Right lobe of liver (tissue), 6 donors: ENCODE data around the gene ROBO2. TPM values are rescaled to one million over a fixed set of nuclear protein-coding genes. Genes with fewer than 3 reads are reported as not detected.

Source experiments
- ATAC-seq, 4 donors: fragments of 200-7000 bp; cut with Tn5 transposase; one replicate each; pipeline ENCODE4 v1.9.1; 2020; ENCODE audit warnings: mild to moderate bottlenecking in 4 of 4, moderate library complexity in 4 of 4
- DNase-seq, 3 donors: peaks; one replicate each; pipeline ENCODE4 v3.0.0-alpha.2; 2020
- H3K27ac ChIP-seq, 3 donors: fragments of 200-600 bp; one replicate each; pipeline ENCODE4 v1.8.0; 2022
- H3K27me3 ChIP-seq, 2 donors: fragments of 200-600 bp; one replicate each; pipeline ENCODE4 v1.8.0; 2022
- H3K36me3 ChIP-seq, 4 donors: fragments of 200-600 bp; sonication (generic) in 1 of 4; one replicate each; pipeline versions ENCODE4 v1.5.1 to v1.8.0; 2017 to 2022; ENCODE audit warnings: control low read depth in 1 of 4
- H3K4me1 ChIP-seq, 4 donors: fragments of 200-600 bp; sonication (generic) in 1 of 4; one replicate each; pipeline versions ENCODE4 v1.5.1 to v1.8.0; 2017 to 2022; ENCODE audit warnings: control low read depth in 1 of 4
- H3K4me3 ChIP-seq, 3 donors: fragments of 200-600 bp; one replicate each; pipeline ENCODE4 v1.8.0; 2022
- H3K9me3 ChIP-seq, 4 donors: fragments of 200-600 bp; sonication (generic) in 1 of 4; one replicate each; pipeline versions ENCODE4 v1.5.1 to v1.8.0; 2017 to 2022; ENCODE audit warnings: control low read depth in 1 of 4
- POLR2A ChIP-seq: fragments of 450-650 bp; IDR thresholded peaks from one replicate; pipeline ENCODE4 v1.6.1; 2017; ENCODE audit warnings: antibody characterized with exemption, mild to moderate bottlenecking
- WGBS: methylation state at CpG from one replicate; pipeline ENCODE4 v1.1.6; 2018; ENCODE audit warnings: low coverage, low lambda C conversion rate; ENCODE audit not compliant: insufficient coverage; ENCODE audit errors: missing lambda C conversion rate; 5-methylcytosine and 5-hydroxymethylcytosine counted together
- intact Hi-C, 2 donors: fragments of 100-400 bp; cut with DNase I; formaldehyde crosslinking; loops; one replicate each; pipeline versions ENCODE4 v1.11.2 to v1.14.1; 2022
- total RNA-seq, 6 experiments: library from RNA; depleted of rRNA in 2 of 6; stranded (reverse); fragments of >200 nt in 2 of 6; fragmentation: NEBNext Ultra II Directional in 3 of 6; extraction: Animal tissue kit (Norgen Biotek cat#: 25700) in 3 of 6; gene quantifications; one replicate each; pipeline versions ENCODE4 v1.1.0 to v1.2.4, GENCODE V29; 2016 to 2023
- TF ChIP-seq, protein P1 (sequence below), 4 donors: fragments of 200-600 bp in 3 of 4; fragments of 450-650 bp in 1 of 4; IDR thresholded peaks; one replicate each; pipeline versions ENCODE4 v1.5.1 to v1.8.0; 2016 to 2022; ENCODE audit warnings: antibody characterized with exemption in 4 of 4, mild to moderate bottlenecking in 2 of 4
- donor health status: DM: no; HTN: yes; CAD: no.
- donor health status: DM: no; HTN: no; CAD: no.
- donor health status: DM: no; HTN: no; CAD: no.
- donor health status: DM: no; HTN: yes; CAD: no.
- donor health status: DM: no; HTN: yes; CAD: no.

Gene ROBO2
- total RNA-seq, 6 experiments from 2014 or later = 0.07 to 1.7 (median 0.67) TPM

GRCh38 chr3:77059354-77059753 lies 19.5 kb downstream of the ROBO2 start:
- Histone ChIP-seq H3K9me3 (no peaks in the 10 kb centered on the region), H3K4me3 (no peak overlapping the region), H3K4me1 (no peaks in the 10 kb centered on the region), H3K36me3 (no peaks in the 10 kb centered on the region), H3K27ac (no peak overlapping the region), H3K27me3 (no peaks in the 10 kb centered on the region)
- 63% methylated on average over 1 of the region's 1 CpG for WGBS
- no peak for DNase-seq
- no peak for ATAC-seq
- no peak for TF ChIP-seq POLR2A
- TF ChIP-seq, protein P1, sequence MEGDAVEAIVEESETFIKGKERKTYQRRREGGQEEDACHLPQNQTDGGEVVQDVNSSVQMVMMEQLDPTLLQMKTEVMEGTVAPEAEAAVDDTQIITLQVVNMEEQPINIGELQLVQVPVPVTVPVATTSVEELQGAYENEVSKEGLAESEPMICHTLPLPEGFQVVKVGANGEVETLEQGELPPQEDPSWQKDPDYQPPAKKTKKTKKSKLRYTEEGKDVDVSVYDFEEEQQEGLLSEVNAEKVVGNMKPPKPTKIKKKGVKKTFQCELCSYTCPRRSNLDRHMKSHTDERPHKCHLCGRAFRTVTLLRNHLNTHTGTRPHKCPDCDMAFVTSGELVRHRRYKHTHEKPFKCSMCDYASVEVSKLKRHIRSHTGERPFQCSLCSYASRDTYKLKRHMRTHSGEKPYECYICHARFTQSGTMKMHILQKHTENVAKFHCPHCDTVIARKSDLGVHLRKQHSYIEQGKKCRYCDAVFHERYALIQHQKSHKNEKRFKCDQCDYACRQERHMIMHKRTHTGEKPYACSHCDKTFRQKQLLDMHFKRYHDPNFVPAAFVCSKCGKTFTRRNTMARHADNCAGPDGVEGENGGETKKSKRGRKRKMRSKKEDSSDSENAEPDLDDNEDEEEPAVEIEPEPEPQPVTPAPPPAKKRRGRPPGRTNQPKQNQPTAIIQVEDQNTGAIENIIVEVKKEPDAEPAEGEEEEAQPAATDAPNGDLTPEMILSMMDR (IDR thresholded peaks at IDR 0.05) = no peak
- intact Hi-C loops = no loop called here

GRCh38 chr3:77063423-77063822 lies 23.5 kb downstream of the ROBO2 start:
- TF ChIP-seq POLR2A = no peak
- TF ChIP-seq, protein P1 (IDR thresholded peaks at IDR 0.05) = no peak
- ATAC-seq (no peak), DNase-seq (no peak)
- intact Hi-C loops = no loop called here
- Histone ChIP-seq H3K36me3 (no peaks in the 10 kb centered on the region), H3K4me3 (no peak overlapping the region), H3K9me3 (no peaks in the 10 kb centered on the region), H3K4me1 (no peaks in the 10 kb centered on the region), H3K27me3 (no peaks in the 10 kb centered on the region), H3K27ac (no peak overlapping the region)
- 68% methylated on average over 5 of the region's 5 CpGs for WGBS

DNA sequence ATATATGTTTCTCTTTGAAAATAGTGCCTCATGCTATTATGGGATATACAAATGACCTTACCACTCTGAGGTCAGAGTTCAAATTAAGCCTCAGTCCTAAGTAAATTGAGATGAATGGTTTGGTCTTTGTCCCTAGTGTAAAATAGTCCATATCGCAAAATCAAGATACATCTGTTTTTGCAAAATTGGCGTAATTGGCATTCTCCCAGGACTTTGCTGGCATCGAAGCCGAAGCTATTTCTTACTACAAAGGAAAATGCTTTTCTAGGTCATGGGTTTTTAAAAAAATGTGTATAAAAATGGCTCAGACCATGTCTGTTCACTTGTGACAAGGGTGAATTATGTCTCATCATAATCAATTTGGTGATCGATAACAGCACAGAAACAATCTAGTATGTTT lies 25.9 kb downstream of the ROBO2 start:
- TF ChIP-seq, protein P1 (IDR thresholded peaks at IDR 0.05) = no peak
- no peak for TF ChIP-seq POLR2A
- Histone ChIP-seq H3K9me3 (no peaks in the 10 kb centered on the region), H3K36me3 (no peaks in the 10 kb centered on the region), H3K27me3 (no peaks in the 10 kb centered on the region), H3K4me1 (no peaks in the 10 kb centered on the region), H3K4me3 (no peak overlapping the region), H3K27ac (no peak overlapping the region)
- DNase-seq = no peak
- no peak for ATAC-seq
- 68% methylated on average over 5 of the region's 5 CpGs for WGBS
- intact Hi-C loops = no loop called here

- H3K27ac ChIP-seq = no peak overlapping the region
- DNase-seq = no peak
- WGBS = 75% methylated on average over 1 of the region's 1 CpG
- H3K4me1 ChIP-seq = no peaks in the 10 kb centered on the region
- no peak overlapping the region for H3K4me3 ChIP-seq
- no peaks in the 10 kb centered on the region for H3K9me3 ChIP-seq
- intact Hi-C loops = no loop called here
- H3K36me3 ChIP-seq = no peaks in the 10 kb centered on the region
- ATAC-seq = no peak
- no peak for TF ChIP-seq POLR2A
- TF ChIP-seq, protein P1 (IDR thresholded peaks at IDR 0.05) = no peak
- no peaks in the 10 kb centered on the region for H3K27me3 ChIP-seq
These were observed 26.9 kb downstream of the ROBO2 start for GRCh38 chr3:77066829-77067228.

- no peaks in the 10 kb centered on the region for H3K36me3 ChIP-seq
- TF ChIP-seq, protein P1 (IDR thresholded peaks at IDR 0.05) = no peak
- ATAC-seq (no peak), DNase-seq (no peak)
- no peak overlapping the region for H3K27ac ChIP-seq
- no peak overlapping the region for H3K4me3 ChIP-seq
- H3K4me1 ChIP-seq = no peaks in the 10 kb centered on the region
- H3K9me3 ChIP-seq = no peaks in the 10 kb centered on the region
- H3K27me3 ChIP-seq = no peaks in the 10 kb centered on the region
- intact Hi-C loops = no loop called here
- WGBS = 57% methylated on average over 7 of the region's 7 CpGs
These were observed 28.9 kb downstream of the ROBO2 start for GRCh38 chr3:77068808-77069207.
